Neural progenitor cell (in vitro differentiated cells): ENCODE data around the gene TPH1. TPM values are rescaled to one million over a fixed set of nuclear protein-coding genes. Genes with fewer than 3 reads are reported as not detected.

Experiments
- DNase-seq: peaks from one replicate; pipeline ENCODE4 v3.0.0-alpha.2; 2016; ENCODE audit warnings: low spot score
- H2AFZ ChIP-seq: fragments of 200-600 bp; sonication (generic); replicated peaks from 2 replicates; pipeline ENCODE4 v1.6.1; 2016; ENCODE audit warnings: antibody characterized with exemption
- H3F3A ChIP-seq: fragments of 200-600 bp; sonication (generic); 2 replicates; pipeline ENCODE4 v1.6.1; 2016; ENCODE audit warnings: antibody characterized with exemption, low read depth
- H3K27ac ChIP-seq: fragments of 200-600 bp; sonication (generic); 2 replicates; pipeline ENCODE4 v1.5.1; 2016; ENCODE audit warnings: mild to moderate bottlenecking
- H3K27me3 ChIP-seq: fragments of 200-600 bp; sonication (generic); 2 replicates; pipeline ENCODE4 v1.6.1; 2016; ENCODE audit warnings: mild to moderate bottlenecking, moderate library complexity
- H3K36me3 ChIP-seq: fragments of 200-600 bp; sonication (generic); 2 replicates; pipeline ENCODE4 v1.5.1; 2016
- H3K4me1 ChIP-seq: fragments of 200-600 bp; sonication (generic); 2 replicates; pipeline ENCODE4 v1.6.1; 2016; ENCODE audit warnings: mixed run types
- H3K4me2 ChIP-seq: fragments of 200-600 bp; sonication (generic); 2 replicates; pipeline ENCODE4 v1.6.1; 2016
- H3K4me3 ChIP-seq: fragments of 200-600 bp; sonication (generic); 2 replicates; pipeline ENCODE4 v1.5.1; 2016
- H3K79me2 ChIP-seq: fragments of 200-600 bp; sonication (generic); 2 replicates; pipeline ENCODE4 v1.6.1; 2016; ENCODE audit warnings: low read depth
- H3K9ac ChIP-seq: fragments of 200-600 bp; sonication (generic); 2 replicates; pipeline ENCODE4 v1.6.1; 2016
- H3K9me3 ChIP-seq: fragments of 200-600 bp; sonication (generic); 2 replicates; pipeline ENCODE4 v1.5.1; 2016; ENCODE audit warnings: low read depth
- H4K20me1 ChIP-seq: fragments of 200-600 bp; sonication (generic); 2 replicates; pipeline ENCODE4 v1.6.1; 2016; ENCODE audit warnings: low read depth
- H3K27ac Mint-ChIP-seq: 3 replicates; pipeline ENCODE4 v1.8.0; 2021; ENCODE audit warnings: mixed read lengths
- H3K27me3 Mint-ChIP-seq: 2 replicates; pipeline ENCODE4 v1.8.0; 2022; ENCODE audit warnings: low read depth, mild to moderate bottlenecking, inconsistent platforms, moderate library complexity, mixed read lengths; ENCODE audit not compliant: insufficient read depth
- H3K36me3 Mint-ChIP-seq: 3 replicates; pipeline ENCODE4 v1.8.0; 2021; ENCODE audit warnings: mixed read lengths
- H3K4me1 Mint-ChIP-seq: 3 replicates; pipeline ENCODE4 v1.8.0; 2021; ENCODE audit warnings: mixed read lengths
- H3K4me3 Mint-ChIP-seq: 3 replicates; pipeline ENCODE4 v1.8.0; 2021; ENCODE audit warnings: mild to moderate bottlenecking, moderate library complexity, mixed read lengths
- H3K9me3 Mint-ChIP-seq: 3 replicates; pipeline ENCODE4 v1.8.0; 2020; ENCODE audit warnings: mixed read lengths
- CTCF ChIP-seq: fragments of 200-600 bp; sonication (generic); IDR thresholded peaks from 2 replicates; pipeline ENCODE4 v1.5.1; 2017; ENCODE audit warnings: antibody characterized with exemption, mild to moderate bottlenecking
- EZH2 ChIP-seq: fragments of 200-600 bp; sonication (generic); IDR thresholded peaks from 2 replicates; pipeline ENCODE4 v1.6.1; 2017; ENCODE audit warnings: antibody characterized with exemption, mild to moderate bottlenecking, moderate library complexity
- EZH2phosphoT487 ChIP-seq: fragments of 200-600 bp; sonication (generic); IDR thresholded peaks from 2 replicates; pipeline ENCODE4 v1.6.1; 2017; ENCODE audit warnings: antibody characterized with exemption
- total RNA-seq: library from RNA; depleted of rRNA; stranded (reverse); fragments of >200 nt; gene quantifications from 2 replicates; pipeline ENCODE4 v1.2.3, GENCODE V29; 2015; ENCODE audit warnings: low replicate concordance

TPH1 gene
- total RNA-seq, 1 donor from 2014 or later: 0.24 TPM

- Histone ChIP-seq H3K27ac (no peak overlapping the region), H3K27me3 (peaks cover 30% of the 10 kb centered on the region), H3K9ac (no peak overlapping the region), H3F3A (no peaks in the 10 kb centered on the region), H3K4me3 (no peak overlapping the region), H3K4me1 (peaks cover 6% of the 10 kb centered on the region), H3K9me3 (no peaks in the 10 kb centered on the region), H2AFZ (no peak overlapping the region), H3K36me3 (no peaks in the 10 kb centered on the region), H3K79me2 (no peaks in the 10 kb centered on the region), H3K4me2 (no peak overlapping the region), H4K20me1 (no peaks in the 10 kb centered on the region)
- H3K27ac Mint-ChIP-seq: no peak overlapping the region
- H3K4me1 Mint-ChIP-seq: peaks cover 3% of the 10 kb centered on the region
- H3K4me3 Mint-ChIP-seq: no peak overlapping the region
- DNase-seq: no peak
- TF ChIP-seq CTCF (no peak), EZH2 (no peak), EZH2phosphoT487 (no peak)
- H3K9me3 Mint-ChIP-seq: peaks cover 5% of the 10 kb centered on the region
- H3K27me3 Mint-ChIP-seq: peaks cover 13% of the 10 kb centered on the region
- H3K36me3 Mint-ChIP-seq: no peaks in the 10 kb centered on the region
Observed at GRCh38 chr11:18050848-18051247, 4.8 kb upstream of the TPH1 start.

DNA sequence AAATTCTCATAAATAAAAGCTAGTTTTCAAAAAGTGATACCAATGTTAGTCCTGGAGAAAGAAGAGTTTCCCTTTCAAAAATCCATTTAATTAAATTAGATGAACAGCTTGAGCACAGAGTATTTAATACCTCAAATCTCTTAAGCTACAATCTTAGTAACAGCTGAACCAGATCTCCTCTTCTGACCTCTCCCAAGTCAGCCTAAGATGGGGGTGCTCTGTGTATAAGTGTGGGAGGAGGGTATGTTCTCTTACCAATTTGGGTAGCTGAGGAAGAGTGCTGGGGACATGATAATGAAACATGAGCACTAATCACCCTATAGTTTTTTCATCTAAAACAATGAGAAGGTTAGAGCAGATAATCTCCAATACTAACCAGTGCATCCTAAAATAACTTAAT lies 9.6 kb downstream of the TPH1 start:
- no peaks in the 10 kb centered on the region for H3K27me3 Mint-ChIP-seq
- Histone ChIP-seq H3K9ac (no peak overlapping the region), H3K4me2 (no peak overlapping the region), H3K4me3 (no peak overlapping the region), H2AFZ (no peak overlapping the region), H3K4me1 (no peaks in the 10 kb centered on the region), H3K79me2 (no peaks in the 10 kb centered on the region), H3K27me3 (peaks cover 7% of the 10 kb centered on the region), H3F3A (no peaks in the 10 kb centered on the region), H3K27ac (no peak overlapping the region), H3K36me3 (no peaks in the 10 kb centered on the region), H4K20me1 (no peaks in the 10 kb centered on the region), H3K9me3 (no peaks in the 10 kb centered on the region)
- no peaks in the 10 kb centered on the region for H3K36me3 Mint-ChIP-seq
- no peak overlapping the region for H3K27ac Mint-ChIP-seq
- no peaks in the 10 kb centered on the region for H3K4me1 Mint-ChIP-seq
- no peak for DNase-seq
- H3K9me3 Mint-ChIP-seq: no peaks in the 10 kb centered on the region
- TF ChIP-seq EZH2phosphoT487 (no peak), EZH2 (no peak)
- no peak overlapping the region for H3K4me3 Mint-ChIP-seq

DNA sequence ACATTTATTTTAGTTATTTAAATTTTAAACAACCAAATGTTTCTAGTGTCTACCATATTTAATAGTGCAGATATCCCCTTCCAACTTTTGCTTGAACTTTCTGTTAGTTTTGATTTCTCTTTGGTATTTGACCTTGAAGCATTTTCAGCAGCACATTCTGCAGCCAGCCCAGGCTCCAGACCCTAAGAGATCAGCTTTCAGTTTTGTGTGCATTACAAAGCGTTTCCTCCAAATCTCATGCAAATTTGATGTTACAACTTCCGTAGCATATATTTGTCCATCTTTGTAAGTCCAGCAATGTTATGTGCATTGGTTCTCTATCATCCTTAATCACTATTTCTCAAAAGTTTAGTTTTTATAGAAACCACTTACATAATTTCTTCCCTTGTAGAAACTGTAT lies 18.6 kb downstream of the TPH1 start:
- Mint-ChIP-seq H3K36me3 (no peaks in the 10 kb centered on the region), H3K4me3 (no peak overlapping the region)

More for the DNA sequence above, 18.6 kb downstream of the TPH1 start:
- H3K9me3 Mint-ChIP-seq: no peaks in the 10 kb centered on the region
- Histone ChIP-seq H3K27ac (no peak overlapping the region), H3K36me3 (no peaks in the 10 kb centered on the region), H3K4me2 (no peak overlapping the region), H3K9ac (no peak overlapping the region), H3F3A (no peaks in the 10 kb centered on the region), H3K79me2 (no peaks in the 10 kb centered on the region), H3K27me3 (no peaks in the 10 kb centered on the region), H3K4me3 (no peak overlapping the region), H3K9me3 (no peaks in the 10 kb centered on the region), H4K20me1 (no peaks in the 10 kb centered on the region), H3K4me1 (no peaks in the 10 kb centered on the region), H2AFZ (no peak overlapping the region)
- no peak for DNase-seq
- H3K4me1 Mint-ChIP-seq: no peaks in the 10 kb centered on the region
- peaks cover 2% of the 10 kb centered on the region for H3K27me3 Mint-ChIP-seq
- no peak overlapping the region for H3K27ac Mint-ChIP-seq
- TF ChIP-seq EZH2 (no peak), CTCF (no peak), EZH2phosphoT487 (no peak)
